Fibroblast of skin of right biceps (primary cell): ENCODE measurements around the gene ILRUN.
"Not testable (repeated sequence)": the region's sequence is repeated elsewhere in the genome, so short reads cannot be mapped to it uniquely, and the experiment has no call there.

ENCODE experiments used
- DNase-seq: peaks from one replicate; pipeline ENCODE4 v3.0.0-alpha.2; 2013

ILRUN gene

DNA sequence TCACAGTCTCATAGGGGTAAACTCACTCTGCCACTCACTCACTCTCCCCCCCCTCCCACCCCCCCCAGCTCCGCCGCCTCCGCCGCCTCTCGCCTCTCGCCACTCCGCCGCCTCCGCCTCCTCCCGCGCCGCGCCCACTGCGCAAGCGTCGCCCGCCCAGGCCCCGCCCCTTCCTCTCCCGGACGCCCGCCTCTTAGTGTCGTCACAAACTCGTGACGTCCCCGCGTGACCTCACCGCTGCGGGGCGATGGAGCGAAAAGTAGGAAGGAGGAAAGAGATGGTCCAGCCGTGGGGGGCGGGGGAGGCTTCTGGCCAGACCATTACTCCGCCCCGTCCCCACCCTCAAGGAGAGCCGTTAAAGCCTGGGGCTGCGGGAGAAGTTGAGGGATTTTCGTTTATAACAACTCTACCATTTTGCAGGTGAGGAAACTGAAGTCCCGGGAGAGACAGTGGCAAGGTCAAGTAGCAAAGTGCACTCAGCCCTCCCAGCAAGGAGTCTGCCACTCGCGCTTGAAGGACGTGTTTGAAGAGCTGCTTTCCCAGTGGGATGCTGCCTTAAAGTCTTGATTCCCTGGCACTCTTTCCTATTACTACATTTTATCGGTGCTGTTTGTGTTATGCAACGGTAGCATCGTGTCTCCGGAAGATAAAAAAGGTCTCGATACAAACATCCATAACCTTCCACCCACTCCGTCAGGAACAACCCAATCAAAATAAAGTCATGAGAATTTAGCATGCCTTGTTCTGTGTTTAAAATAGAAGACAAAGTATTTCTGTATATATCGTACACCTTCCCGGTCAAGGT, at the start of gene ILRUN:
Gene ILRUN (minus strand): TSS at position 29 of the 805 bp plus-strand sequence. CDS start 164 bp downstream, outside the sequence.
- peak; percentile 95 for DNase-seq

DNA sequence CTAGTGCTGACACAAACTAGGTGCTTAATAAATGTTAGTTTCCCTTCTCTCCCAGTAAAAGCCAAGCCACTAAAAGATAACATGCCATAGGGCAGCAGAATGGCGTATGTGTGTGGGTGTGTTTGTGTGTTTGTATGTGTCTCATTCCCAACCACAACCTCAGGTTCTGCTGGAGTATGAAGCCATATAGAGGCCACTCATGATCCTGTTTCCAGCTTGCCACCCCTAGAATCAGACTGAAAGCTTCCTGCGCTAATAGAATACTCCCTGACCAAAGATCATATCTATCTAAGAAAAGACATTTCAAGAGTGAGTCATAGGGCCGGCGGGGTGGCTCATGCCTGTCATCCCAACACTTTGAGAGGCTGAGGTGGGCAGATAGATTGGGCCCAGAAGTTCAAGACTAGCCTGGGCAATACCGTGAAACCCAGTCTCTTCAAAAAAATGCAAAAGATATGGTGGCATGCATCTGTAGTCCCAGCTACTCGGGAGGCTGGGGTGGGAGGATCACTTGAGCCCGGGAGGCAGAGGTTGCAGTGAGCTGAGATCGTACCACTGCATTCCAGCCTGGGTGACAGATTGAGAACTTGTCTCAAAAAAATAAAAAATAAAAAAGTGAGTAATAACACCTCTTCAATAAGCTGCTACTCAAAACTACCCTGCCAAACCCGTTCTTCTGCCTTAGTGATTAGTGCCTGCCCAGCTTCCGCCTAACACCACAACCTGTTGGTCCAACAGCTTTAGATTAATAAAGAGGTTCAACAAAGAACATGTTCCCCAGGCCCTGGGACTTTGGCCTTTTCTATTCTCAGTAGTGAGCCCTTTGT, 48.9 kb upstream of the ILRUN start:
- peak; percentile 34 for DNase-seq

DNA sequence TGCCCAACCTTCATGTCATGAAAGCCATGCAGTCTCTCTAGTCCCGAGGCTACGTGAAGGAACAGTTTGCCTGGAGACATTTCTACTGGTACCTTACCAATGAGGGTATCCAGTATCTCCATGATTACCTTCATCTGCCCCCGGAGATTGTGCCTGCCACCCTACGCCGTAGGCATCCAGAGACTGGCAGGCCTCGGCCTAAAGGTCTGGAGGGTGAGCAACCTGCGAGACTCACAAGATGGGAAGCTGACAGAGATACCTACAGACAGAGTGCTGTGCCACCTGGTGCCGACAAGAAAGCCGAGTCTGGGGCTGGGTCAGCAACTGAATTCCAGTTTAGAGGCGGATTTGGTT, 47.7 kb upstream of the ILRUN start:
- not testable (repeated sequence) for DNase-seq

DNA sequence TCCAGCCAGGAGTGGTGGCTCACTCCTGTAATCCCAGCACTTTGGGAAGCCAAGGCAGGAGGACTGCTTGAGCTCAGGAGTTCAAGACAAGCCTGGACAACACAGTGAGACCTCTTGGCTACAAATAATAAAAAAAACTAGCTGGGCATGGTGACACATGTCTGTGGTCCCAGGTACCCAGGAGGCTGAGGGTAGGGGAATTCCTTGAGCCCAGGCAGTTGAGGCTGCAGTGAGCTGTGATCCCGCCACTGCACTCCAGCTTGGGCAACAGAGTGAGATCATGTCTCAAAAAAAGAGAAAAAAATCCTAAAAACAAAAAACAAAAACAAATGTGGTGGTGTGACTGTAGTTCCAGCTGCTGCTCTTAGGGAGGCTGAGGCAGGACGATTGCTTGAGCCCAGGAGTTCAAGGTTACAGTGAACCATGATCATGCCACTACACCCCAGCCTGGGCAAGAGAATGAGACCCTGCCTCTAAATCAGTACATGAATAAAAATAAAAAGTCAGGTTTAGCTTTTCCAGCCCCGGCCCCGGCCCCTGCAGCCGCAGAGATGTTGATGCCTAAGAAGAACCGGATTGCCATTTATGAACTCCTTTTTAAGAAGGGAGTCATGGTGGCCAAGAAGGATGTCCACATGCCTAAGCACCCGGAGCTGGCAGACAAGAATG, 47.2 kb upstream of the ILRUN start:
- no peak for DNase-seq

DNA sequence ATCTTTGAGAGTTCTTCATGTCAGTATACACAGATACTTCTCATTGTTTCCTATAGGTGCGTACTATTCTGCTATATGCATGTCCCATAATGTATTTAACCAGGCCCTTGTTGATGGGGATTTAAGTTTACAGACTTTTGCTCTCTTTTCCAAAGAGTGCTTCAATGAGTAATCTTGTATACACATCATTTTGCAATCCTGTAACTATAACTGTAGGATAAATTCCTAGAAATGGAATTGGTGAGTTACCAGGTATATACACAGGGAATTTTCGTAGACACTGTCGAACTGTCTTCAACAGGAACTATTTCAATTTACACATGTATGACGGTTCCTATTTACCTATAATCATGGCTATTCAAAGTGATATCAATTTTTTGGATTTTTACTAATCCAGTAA, 45.5 kb upstream of the ILRUN start:
- no peak for DNase-seq

DNA sequence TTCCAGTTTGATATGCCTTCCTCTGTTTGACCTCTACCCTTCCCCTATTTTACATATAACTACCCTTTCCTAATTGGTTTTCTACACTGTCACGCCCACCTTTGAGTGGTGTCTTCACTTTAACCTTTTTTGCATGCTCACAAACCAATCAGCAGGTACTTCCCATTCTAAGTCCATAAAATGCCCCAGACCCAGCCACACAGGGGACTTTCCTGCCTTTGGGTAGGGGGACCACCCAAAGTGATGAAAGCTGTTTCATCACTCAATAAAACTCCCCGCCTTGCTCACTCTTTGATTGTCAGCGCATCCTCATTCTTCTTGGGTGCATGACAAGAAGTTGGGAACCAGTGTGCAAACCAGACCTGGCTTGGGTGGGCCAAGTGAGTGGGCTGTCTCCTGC, 40.3 kb upstream of the ILRUN start:
- no peak for DNase-seq

DNA sequence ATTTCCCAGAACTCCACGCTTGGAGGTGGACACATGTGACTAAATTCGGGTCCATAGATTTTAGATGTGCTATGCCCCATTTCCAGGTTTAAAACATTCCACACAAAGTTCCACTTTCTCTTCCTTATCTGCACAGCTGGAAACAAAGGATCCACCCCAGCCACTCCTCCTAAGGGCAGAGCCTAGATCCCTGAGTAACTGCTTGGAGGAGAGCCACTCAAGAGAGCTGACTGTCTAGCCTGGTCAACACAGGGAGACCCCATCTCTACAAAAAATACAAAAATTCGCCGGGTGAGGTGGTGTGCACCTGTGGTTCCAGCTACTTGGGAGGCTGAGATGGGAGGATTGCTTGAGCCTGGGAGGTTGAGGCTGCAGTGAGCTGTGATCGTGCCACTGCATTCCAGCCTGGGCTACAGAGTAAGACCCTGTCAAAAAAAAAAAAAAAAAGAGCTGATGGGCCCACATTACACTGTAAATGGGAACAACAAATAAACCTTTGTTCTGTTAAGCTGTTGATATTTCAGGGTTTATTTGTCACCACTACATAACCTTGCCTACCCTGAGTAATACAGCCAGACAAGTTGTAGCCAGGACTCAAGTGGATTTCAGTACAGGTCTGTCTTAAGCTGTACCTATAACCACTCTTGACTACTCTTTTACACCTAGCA, 35.0 kb upstream of the ILRUN start:
- no peak for DNase-seq

DNA sequence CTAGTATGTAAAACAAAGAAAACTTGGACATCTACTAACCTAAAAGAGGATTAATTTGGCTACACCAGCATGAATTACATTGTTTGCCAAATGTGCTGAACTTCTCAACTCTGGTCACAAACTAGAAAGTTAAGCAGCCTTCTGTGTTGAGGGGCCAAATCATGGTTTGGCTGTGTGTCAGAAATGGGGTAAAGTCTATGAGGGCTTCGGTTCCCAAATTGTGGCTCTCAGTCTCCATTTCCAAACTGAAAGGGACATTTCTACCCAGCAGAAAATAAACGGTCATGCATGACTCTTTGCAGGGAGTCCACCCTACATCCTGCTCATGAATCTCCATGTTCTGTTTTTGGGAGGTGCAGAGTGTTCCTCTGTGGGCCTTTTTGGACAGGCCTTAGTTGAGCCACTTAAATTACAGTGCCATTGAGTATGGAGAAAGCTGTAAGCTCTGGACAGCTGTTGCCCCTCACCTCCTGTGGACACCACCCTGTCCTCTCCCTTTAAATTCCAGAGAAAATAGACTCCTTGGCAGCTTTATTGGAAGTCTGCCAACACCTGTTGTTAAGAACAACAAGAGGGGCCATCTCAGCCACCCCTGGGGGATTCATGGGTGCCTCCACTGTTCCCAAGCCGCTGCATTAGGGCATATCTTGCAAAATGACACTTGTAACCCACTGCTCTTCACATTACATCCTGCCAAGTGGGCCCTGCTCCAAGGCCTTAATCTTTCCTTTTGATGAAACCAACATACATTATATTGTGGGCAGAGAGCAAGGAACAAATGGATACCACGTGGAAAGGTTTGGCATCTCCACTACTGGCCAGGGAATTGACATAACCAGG, 33.3 kb upstream of the ILRUN start:
- DNase-seq, result no peak

DNA sequence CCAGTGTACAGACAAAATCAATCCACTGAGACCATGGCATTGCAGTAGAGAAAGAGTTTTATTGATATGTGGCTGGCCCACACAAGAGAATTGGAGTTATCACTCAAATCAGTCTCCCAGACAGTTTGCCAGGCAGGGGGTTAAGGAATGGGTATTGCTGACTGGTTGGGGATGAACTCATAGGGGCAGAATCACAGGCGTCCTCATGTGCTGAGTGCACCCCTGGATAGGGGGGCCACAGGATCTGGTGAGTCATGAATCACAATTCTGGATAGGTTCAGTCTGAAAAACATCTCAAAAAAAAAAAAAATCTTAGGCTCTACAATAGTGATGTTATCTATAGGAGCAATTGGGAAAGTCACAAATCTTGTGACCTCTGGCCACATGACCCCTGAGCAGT, 29.5 kb upstream of the ILRUN start:
- no peak for DNase-seq

DNA sequence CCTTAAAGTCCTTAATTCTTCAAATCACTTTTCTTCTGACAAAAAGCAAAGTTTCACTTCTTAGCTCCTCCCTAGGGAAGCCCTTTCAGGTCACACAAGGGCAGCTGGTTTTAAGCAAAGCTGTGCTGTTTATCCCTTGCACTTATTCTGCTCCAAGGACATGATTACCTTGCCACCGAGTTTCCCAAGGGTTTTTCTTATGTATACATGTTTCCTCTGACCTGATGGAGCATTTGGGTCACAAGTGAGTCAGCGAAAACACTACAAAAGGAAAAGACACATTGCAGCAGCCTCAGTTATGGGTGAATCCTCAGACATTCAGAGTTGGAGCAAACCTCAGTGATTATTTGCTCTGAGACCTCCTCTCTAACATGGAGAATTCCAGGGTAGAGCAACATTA, 26.6 kb upstream of the ILRUN start:
- peak; percentile 12 for DNase-seq

DNA sequence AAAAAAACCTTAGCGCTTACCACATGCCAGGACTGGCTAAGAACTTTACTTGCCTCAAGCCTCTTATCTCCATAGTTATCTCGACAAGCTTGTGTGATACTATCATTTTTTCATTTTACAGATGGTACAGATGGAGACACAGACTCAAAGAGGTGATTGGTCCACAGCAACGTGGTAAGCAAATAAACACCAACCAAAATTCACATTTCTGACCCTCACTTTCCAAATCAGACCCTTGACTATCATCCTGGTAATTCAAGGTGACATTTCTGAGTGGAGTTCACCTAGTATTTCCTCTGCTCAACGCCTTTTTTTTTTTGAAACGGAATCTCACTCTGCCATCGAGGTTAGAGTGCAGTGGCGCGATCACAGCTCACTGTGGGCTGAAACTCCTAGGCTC, 25.9 kb upstream of the ILRUN start:
- DNase-seq, result no peak

DNA sequence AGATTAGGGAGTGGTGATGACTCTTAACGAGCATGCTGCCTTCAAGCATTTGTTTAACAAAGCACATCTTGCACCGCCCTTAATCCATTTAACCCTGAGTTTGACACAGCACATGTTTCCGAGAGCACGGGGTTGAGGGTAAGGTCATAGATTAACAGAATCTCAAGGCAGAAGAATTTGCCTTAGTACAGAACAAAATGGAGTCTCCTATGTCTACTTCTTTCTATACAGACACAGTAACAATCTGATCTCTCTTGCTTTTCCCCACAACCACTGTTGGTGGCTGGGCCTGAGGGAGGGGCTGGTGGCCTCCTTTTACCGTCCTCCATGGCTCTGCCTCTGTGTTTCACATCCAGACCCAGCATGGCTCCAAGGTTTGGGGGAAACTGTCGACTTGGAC, 23.6 kb upstream of the ILRUN start:
- not testable (repeated sequence) for DNase-seq

DNA sequence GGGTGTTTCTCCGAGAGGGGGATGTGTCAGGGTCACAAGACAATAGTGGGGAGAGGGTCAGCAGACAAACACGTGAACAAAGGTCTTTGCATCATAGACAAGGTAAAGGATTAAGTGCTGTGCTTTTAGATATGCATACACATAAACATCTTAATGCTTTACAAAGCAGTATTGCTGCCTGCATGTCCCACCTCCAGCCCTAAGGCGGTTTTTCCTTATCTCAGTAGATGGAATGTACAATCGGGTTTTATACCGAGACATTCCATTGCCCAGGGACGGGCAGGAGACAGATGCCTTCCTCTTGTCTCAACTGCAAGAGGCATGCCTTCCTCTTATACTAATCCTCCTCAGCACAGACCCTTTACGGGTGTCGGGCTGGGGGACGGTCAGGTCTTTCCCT, 23.1 kb upstream of the ILRUN start:
- not testable (repeated sequence) for DNase-seq

DNA sequence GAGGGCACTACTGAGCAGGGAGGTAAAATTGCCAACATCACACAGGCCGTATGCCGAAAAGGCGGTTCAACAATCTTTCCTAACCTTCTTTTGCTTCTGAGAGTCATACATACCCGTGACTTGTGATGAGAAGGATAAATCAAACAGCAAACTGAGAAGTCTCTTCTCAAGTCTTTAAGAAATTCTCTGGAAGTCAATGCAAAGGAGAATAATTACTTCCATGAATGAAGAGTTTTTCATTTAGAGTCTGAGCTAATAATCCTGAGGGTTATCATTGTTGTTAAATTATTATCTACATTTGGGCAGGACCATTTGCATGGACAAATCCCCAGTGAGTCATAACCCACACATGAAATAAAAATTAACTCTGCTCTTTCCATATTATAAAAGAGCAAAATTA, 22.4 kb upstream of the ILRUN start:
- no peak for DNase-seq

DNA sequence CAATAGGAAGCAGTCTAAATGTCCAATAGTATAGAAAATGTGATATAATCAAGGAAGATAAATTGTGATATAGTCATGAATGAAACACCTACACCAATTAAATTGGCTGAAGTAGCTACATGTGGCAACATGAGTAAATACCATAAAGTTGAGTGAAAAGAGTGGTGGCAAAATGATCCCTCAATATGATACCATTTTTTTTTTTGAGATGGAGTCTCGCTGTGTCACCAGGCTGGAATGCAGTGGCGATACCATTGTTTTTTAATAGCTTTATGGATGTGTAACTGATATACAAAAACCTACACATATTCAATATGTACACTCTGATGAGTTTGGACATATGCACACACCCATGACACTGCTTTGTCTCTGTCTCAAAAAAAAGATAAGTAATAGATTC, 20.9 kb upstream of the ILRUN start:
- DNase-seq, result no peak

DNA sequence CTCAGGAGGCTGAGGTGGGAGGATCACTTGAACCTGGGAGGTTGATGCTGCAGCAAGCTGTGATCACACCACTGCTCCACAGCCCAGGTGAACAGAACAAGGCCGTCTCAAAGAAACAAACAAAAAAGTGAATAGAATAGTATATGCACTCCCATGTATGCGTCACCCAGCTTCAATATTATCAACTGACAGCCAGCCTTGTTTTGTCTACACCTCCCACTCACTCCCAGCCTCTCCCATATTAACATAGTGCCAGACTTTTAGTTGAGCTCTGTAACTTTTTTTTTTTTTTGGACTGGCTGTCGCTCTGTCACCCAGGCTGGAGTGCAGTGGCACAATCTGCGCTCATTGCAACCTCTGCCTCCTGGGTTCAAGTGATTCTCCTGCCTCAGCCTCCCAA, 18.1 kb upstream of the ILRUN start:
- no peak for DNase-seq

DNA sequence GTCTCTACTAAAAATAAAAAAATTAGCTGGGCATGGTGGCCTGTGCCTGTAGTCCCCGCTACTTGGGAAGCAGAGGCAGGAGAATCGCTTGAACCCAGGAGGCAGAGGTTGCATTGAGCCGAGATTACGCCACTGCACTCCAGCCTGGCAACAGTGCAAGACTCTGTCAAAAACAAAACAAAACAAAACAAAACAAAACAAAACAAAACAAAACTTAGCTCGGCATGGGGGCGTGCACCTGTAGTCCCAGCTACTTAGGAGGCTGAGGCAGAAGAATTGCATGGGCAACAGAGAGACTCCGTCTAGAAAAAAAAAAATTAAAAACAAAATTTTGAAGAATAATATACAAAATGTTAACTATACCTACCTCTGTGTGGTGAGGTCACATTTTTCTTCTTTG, 16.3 kb upstream of the ILRUN start:
- DNase-seq, result not testable (repeated sequence)

DNA sequence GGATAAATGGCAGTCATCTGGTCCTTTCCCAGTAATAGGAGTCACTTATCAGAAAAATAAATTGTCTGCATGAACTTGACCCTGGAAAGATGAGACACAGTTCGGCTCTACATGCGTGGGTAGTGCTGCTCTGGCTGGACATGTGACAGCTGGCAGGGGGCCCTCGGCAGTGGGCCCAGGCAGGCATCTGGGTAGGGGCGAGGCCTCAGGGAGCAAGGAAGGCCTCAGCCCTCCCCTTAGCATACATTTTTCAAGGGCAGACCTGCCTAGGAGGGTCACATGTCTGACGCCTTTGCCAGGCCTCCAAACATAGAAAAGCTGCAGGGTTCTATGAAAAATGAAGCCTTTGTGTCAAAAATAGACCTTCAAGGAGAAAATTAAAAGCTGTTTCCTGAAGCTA, 12.8 kb upstream of the ILRUN start:
- DNase-seq, result no peak

DNA sequence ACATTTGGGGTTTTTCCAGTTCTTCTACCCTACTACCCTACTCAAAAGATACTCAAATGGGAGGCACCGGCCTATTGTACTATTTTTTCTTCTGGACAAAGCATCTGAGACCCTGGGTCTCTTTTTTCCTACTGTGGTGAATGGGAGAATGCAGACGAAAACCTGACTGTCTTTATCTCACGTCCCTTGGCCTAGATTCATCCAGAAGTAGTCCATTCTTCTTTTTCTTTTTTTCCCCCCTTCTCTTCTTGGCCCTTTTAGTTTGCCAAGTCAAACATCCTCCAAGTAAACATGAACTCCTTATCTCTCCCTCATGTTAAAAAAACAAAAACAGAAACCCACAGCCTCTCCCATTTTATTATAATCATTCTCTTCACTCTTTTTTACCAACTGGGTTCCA, 8.7 kb upstream of the ILRUN start:
- no peak for DNase-seq

DNA sequence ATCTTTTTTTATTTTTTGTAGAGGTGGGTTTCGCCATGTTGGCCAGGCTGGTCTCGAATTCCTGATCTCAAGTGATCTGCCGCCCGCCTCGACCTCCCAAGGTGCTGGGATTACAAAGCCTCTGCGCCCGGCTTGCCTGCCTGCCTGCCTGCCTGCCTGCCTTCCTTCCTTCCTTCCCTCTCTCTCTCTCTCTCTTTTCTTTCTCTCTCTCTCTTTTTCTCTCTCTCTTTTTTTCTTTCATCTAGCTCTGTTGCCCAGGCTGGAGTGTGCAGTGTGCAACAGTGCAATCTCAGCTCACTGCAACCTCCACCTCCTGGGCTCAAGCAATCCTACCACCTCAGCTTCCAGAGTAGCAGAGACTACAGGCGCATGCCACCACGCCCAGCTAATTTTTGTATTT, 4.6 kb upstream of the ILRUN start:
- DNase-seq, result no peak

DNA sequence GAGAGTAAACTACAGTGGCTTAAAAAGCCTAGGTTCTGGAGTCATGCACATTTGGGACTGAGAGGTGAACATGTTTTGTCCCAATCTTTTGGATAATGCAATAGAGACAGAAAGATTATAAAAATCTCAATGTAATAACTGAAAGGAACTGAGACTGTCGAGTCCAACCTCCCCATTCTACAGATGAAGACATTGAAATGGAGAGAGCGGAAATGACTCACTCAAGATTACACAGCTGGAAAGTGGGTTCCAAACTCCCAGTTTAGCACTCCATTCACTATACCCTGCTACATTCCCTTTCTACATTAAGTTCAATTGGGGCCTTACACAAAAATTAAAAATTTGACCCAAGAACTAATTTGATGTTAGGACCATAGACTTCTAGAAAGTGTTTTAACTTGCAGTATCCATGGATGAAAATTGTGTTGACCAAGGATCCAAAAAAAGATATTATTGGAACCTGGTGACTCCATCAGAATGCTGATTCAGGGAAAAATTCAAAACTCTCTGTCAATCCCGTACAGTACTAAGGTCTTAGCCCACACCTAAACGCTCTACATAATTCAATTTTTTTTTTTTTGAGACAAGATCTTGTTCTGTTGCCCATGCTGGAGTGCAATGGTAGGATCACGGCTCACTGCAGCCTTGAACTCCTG, 1.5 kb upstream of the ILRUN start:
- no peak for DNase-seq

DNA sequence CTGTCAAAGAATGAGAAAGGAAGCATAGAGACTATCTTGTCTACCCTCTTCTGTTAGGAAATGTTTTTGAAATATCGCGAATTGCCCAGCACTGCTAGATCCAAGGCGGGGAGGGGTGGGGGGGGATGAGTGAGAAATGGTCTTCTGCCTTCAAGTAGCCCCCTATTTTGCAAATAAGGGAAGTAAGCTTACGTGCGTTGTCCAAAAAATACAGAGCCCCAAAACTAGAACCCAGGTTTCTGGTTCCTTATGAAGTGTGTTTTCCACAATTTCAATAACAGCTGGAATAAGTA, 923 bp upstream of the ILRUN start:
- DNase-seq, result no peak
